Sigmoid colon (tissue), 3 donors: ENCODE data around the gene KIF26B.

Experiments used
- CTCF ChIP-seq, 4 experiments: fragments of 450-650 bp in 3 of 4; fragments of 200-600 bp in 1 of 4; IDR thresholded peaks; one replicate each; pipeline ENCODE4 v1.5.1; 2016 to 2019; ENCODE audit warnings: antibody characterized with exemption in 4 of 4, mild to moderate bottlenecking in 3 of 4, moderate library complexity in 2 of 4
- POLR2A ChIP-seq, 2 donors: fragments of 450-650 bp; IDR thresholded peaks; one replicate each; pipeline ENCODE4 v1.6.1; 2016; ENCODE audit warnings: antibody characterized with exemption in 2 of 2, mild to moderate bottlenecking in 2 of 2, moderate library complexity in 2 of 2

- no peak for TF ChIP-seq CTCF (IDR thresholded peaks at IDR 0.05)
- TF ChIP-seq POLR2A (IDR thresholded peaks at IDR 0.05): no peak
These were observed 321.3 kb downstream of the KIF26B start for GRCh38 chr1:245475961-245476516.
